ENCODE data around the gene DSP.

DSP gene

GRCh38 chr6:7554533-7555275 is 13.2 kb downstream of the DSP start:
- Histone ChIP-seq H3K9me3 (ENCODE audit: control insufficient read depth, low read length) (no peaks in the 10 kb centered on the region), H3K9ac (ENCODE audit: low read length) (no peak overlapping the region), H3K4me3 (ENCODE audit: low read length) (no peak overlapping the region), H3K36me3 (ENCODE audit: control insufficient read depth, insufficient read depth, low read length) (peaks cover 8% of the 10 kb centered on the region), H3K4me1 (ENCODE audit: control insufficient read depth, insufficient read depth, low read length) (peaks cover 21% of the 10 kb centered on the region), H3K27me3 (ENCODE audit: control insufficient read depth, insufficient read depth, low read length) (no peaks in the 10 kb centered on the region)

- Histone ChIP-seq H3K27me3 (ENCODE audit: control insufficient read depth, insufficient read depth, low read length) (no peaks in the 10 kb centered on the region), H3K9me3 (ENCODE audit: control insufficient read depth, low read length) (no peaks in the 10 kb centered on the region), H3K9ac (ENCODE audit: low read length) (no peak overlapping the region), H3K4me3 (ENCODE audit: low read length) (no peak overlapping the region), H3K36me3 (ENCODE audit: control insufficient read depth, insufficient read depth, low read length) (peaks cover 8% of the 10 kb centered on the region), H3K4me1 (ENCODE audit: control insufficient read depth, insufficient read depth, low read length) (peaks cover 25% of the 10 kb centered on the region)
These were observed 14.2 kb downstream of the DSP start for GRCh38 chr6:7555671-7556070.

- H3K27me3 ChIP-seq (ENCODE audit: control insufficient read depth, insufficient read depth, low read length) = no peaks in the 10 kb centered on the region
- H3K9me3 ChIP-seq (ENCODE audit: control insufficient read depth, low read length) = no peaks in the 10 kb centered on the region
- peaks cover 8% of the 10 kb centered on the region for H3K36me3 ChIP-seq (ENCODE audit: control insufficient read depth, insufficient read depth, low read length)
- no peak overlapping the region for H3K4me3 ChIP-seq (ENCODE audit: low read length)
- peaks cover 30% of the 10 kb centered on the region for H3K4me1 ChIP-seq (ENCODE audit: control insufficient read depth, insufficient read depth, low read length)
- no peak overlapping the region for H3K9ac ChIP-seq (ENCODE audit: low read length)
These were observed 15.1 kb downstream of the DSP start for GRCh38 chr6:7556394-7557106.

- Histone ChIP-seq H3K9me3 (ENCODE audit: control insufficient read depth, low read length) (no peaks in the 10 kb centered on the region), H3K4me3 (ENCODE audit: low read length) (no peak overlapping the region), H3K9ac (ENCODE audit: low read length) (no peak overlapping the region), H3K36me3 (ENCODE audit: control insufficient read depth, insufficient read depth, low read length) (peaks cover 8% of the 10 kb centered on the region), H3K27me3 (ENCODE audit: control insufficient read depth, insufficient read depth, low read length) (no peaks in the 10 kb centered on the region), H3K4me1 (ENCODE audit: control insufficient read depth, insufficient read depth, low read length) (peaks cover 41% of the 10 kb centered on the region)
These were observed 16.2 kb downstream of the DSP start for GRCh38 chr6:7557652-7558051.

- H3K4me3 ChIP-seq (ENCODE audit: low read length) = no peak overlapping the region
- no peaks in the 10 kb centered on the region for H3K9me3 ChIP-seq (ENCODE audit: control insufficient read depth, low read length)
- peaks cover 8% of the 10 kb centered on the region for H3K36me3 ChIP-seq (ENCODE audit: control insufficient read depth, insufficient read depth, low read length)
- peaks cover 34% of the 10 kb centered on the region for H3K4me1 ChIP-seq (ENCODE audit: control insufficient read depth, insufficient read depth, low read length)
- no peak overlapping the region for H3K9ac ChIP-seq (ENCODE audit: low read length)
- H3K27me3 ChIP-seq (ENCODE audit: control insufficient read depth, insufficient read depth, low read length) = no peaks in the 10 kb centered on the region
These were observed 17.3 kb downstream of the DSP start for GRCh38 chr6:7558781-7559180.

- peaks cover 30% of the 10 kb centered on the region for H3K4me1 ChIP-seq (ENCODE audit: control insufficient read depth, insufficient read depth, low read length)
- no peaks in the 10 kb centered on the region for H3K9me3 ChIP-seq (ENCODE audit: control insufficient read depth, low read length)
- H3K9ac ChIP-seq (ENCODE audit: low read length) = no peak overlapping the region
These were observed 17.7 kb downstream of the DSP start for GRCh38 chr6:7559196-7559595.

GRCh38 chr6:7559651-7560385 is 18.3 kb downstream of the DSP start:
- no peaks in the 10 kb centered on the region for H3K27me3 ChIP-seq (ENCODE audit: control insufficient read depth, insufficient read depth, low read length)
- no peaks in the 10 kb centered on the region for H3K9me3 ChIP-seq (ENCODE audit: control insufficient read depth, low read length)
- H3K4me1 ChIP-seq (ENCODE audit: control insufficient read depth, insufficient read depth, low read length) = peaks cover 28% of the 10 kb centered on the region
- no peak overlapping the region for H3K4me3 ChIP-seq (ENCODE audit: low read length)
- no peak overlapping the region for H3K9ac ChIP-seq (ENCODE audit: low read length)
- H3K36me3 ChIP-seq (ENCODE audit: control insufficient read depth, insufficient read depth, low read length) = peaks cover 8% of the 10 kb centered on the region

More at GRCh38 chr6:7559196-7559595, 17.7 kb downstream of the DSP start:
- H3K27me3 ChIP-seq (ENCODE audit: control insufficient read depth, insufficient read depth, low read length) = no peaks in the 10 kb centered on the region
- H3K4me3 ChIP-seq (ENCODE audit: low read length) = no peak overlapping the region
- peaks cover 8% of the 10 kb centered on the region for H3K36me3 ChIP-seq (ENCODE audit: control insufficient read depth, insufficient read depth, low read length)

GRCh38 chr6:7561153-7561964 is 19.9 kb downstream of the DSP start:
- Histone ChIP-seq H3K4me3 (ENCODE audit: low read length) (no peak overlapping the region), H3K4me1 (ENCODE audit: control insufficient read depth, insufficient read depth, low read length) (peaks cover 28% of the 10 kb centered on the region), H3K36me3 (ENCODE audit: control insufficient read depth, insufficient read depth, low read length) (peaks cover 18% of the 10 kb centered on the region), H3K9ac (ENCODE audit: low read length) (no peak overlapping the region), H3K9me3 (ENCODE audit: control insufficient read depth, low read length) (no peaks in the 10 kb centered on the region), H3K27me3 (ENCODE audit: control insufficient read depth, insufficient read depth, low read length) (no peaks in the 10 kb centered on the region)

- H3K9ac ChIP-seq (ENCODE audit: low read length) = no peak overlapping the region
- peaks cover 27% of the 10 kb centered on the region for H3K36me3 ChIP-seq (ENCODE audit: control insufficient read depth, insufficient read depth, low read length)
- no peaks in the 10 kb centered on the region for H3K27me3 ChIP-seq (ENCODE audit: control insufficient read depth, insufficient read depth, low read length)
- H3K4me3 ChIP-seq (ENCODE audit: low read length) = no peak overlapping the region
- H3K9me3 ChIP-seq (ENCODE audit: control insufficient read depth, low read length) = no peaks in the 10 kb centered on the region
- peaks cover 28% of the 10 kb centered on the region for H3K4me1 ChIP-seq (ENCODE audit: control insufficient read depth, insufficient read depth, low read length)
These were observed 21.3 kb downstream of the DSP start for GRCh38 chr6:7562769-7563168.

GRCh38 chr6:7566107-7566506 is 24.6 kb downstream of the DSP start:
- Histone ChIP-seq H3K4me3 (ENCODE audit: low read length) (no peak overlapping the region), H3K4me1 (ENCODE audit: control insufficient read depth, insufficient read depth, low read length) (peaks cover 11% of the 10 kb centered on the region), H3K9ac (ENCODE audit: low read length) (no peak overlapping the region), H3K9me3 (ENCODE audit: control insufficient read depth, low read length) (no peaks in the 10 kb centered on the region), H3K36me3 (ENCODE audit: control insufficient read depth, insufficient read depth, low read length) (peaks cover 20% of the 10 kb centered on the region), H3K27me3 (ENCODE audit: control insufficient read depth, insufficient read depth, low read length) (no peaks in the 10 kb centered on the region)

- Histone ChIP-seq H3K4me1 (ENCODE audit: control insufficient read depth, insufficient read depth, low read length) (peaks cover 9% of the 10 kb centered on the region), H3K27me3 (ENCODE audit: control insufficient read depth, insufficient read depth, low read length) (no peaks in the 10 kb centered on the region), H3K4me3 (ENCODE audit: low read length) (no peak overlapping the region), H3K9me3 (ENCODE audit: control insufficient read depth, low read length) (no peaks in the 10 kb centered on the region), H3K9ac (ENCODE audit: low read length) (no peak overlapping the region), H3K36me3 (ENCODE audit: control insufficient read depth, insufficient read depth, low read length) (peaks cover 20% of the 10 kb centered on the region)
These were observed 25.2 kb downstream of the DSP start for GRCh38 chr6:7566617-7567173.
